NT2/D1 (cell line): ENCODE data around the gene KLRF1.

ENCODE experiments used
- SUZ12 ChIP-seq: IDR thresholded peaks from 2 replicates; pipeline ENCODE4 v1.6.1; 2011; ENCODE audit not compliant: insufficient read length, insufficient read depth; ENCODE audit errors: extremely low read depth
- YY1 ChIP-seq: IDR thresholded peaks from 2 replicates; pipeline ENCODE4 v1.6.1; 2011; ENCODE audit not compliant: insufficient read length, insufficient read depth

GRCh38 chr12:9851050-9851449 lies 23.8 kb downstream of the KLRF1 start:
- TF ChIP-seq SUZ12 (no peak), YY1 (no peak)
